Mucosa of descending colon (tissue), 3 donors: ENCODE data around the gene KRT6B. TPM values are rescaled to one million over a fixed set of nuclear protein-coding genes. Genes with fewer than 3 reads are reported as not detected.

Experiments used
- ATAC-seq: fragments of 200-7000 bp; cut with Tn5 transposase; one replicate; pipeline ENCODE4 v1.9.1; 2020; ENCODE audit warnings: mild to moderate bottlenecking, moderate library complexity
- DNase-seq, 3 donors: peaks; one replicate each; pipeline ENCODE4 v3.0.0-alpha.2; 2020
- H3K36me3 ChIP-seq: fragments of 200-600 bp; one replicate; pipeline ENCODE4 v1.8.0; 2021; ENCODE audit warnings: low read depth, mild to moderate bottlenecking
- H3K4me1 ChIP-seq: fragments of 200-600 bp; one replicate; pipeline ENCODE4 v1.8.0; 2021; ENCODE audit warnings: low read depth, mild to moderate bottlenecking
- H3K4me3 ChIP-seq: fragments of 200-600 bp; one replicate; pipeline ENCODE4 v1.8.0; 2021; ENCODE audit warnings: mild to moderate bottlenecking
- H3K9me3 ChIP-seq: fragments of 200-600 bp; one replicate; pipeline ENCODE4 v1.8.0; 2021; ENCODE audit warnings: mild to moderate bottlenecking
- CTCF ChIP-seq: fragments of 200-600 bp; IDR thresholded peaks from one replicate; pipeline ENCODE4 v1.8.0; 2022; ENCODE audit warnings: antibody characterized with exemption, mild to moderate bottlenecking
- intact Hi-C, 2 donors: fragments of 100-400 bp; cut with DNase I in 1 of 2; cut with micrococcal nuclease in 1 of 2; formaldehyde crosslinking; loops; one replicate each; pipeline versions ENCODE4 v1.11.0 to v1.11.1; 2022; cut with DNase I, micrococcal nuclease
- total RNA-seq, 3 donors: library from RNA; stranded (reverse); fragmentation: NEBNext Ultra II Directional in 2 of 3; extraction: Animal tissue kit (Norgen Biotek cat#: 25700) in 2 of 3; gene quantifications; one replicate each; pipeline versions ENCODE4 v1.2.1 to v1.2.4, GENCODE V29; 2021 to 2023
- donor health status: DM: no; HTN: no; CAD: no; lungs with moderate emphysema.
- donor health status: DM: no; HTN: no; CAD: no.
- donor health status: DM: no; HTN: yes; CAD: no.

KRT6B gene
- total RNA-seq, 3 donors from 2014 or later = not detected

- Histone ChIP-seq H3K4me3 (no peak overlapping the region), H3K4me1 (no peaks in the 10 kb centered on the region), H3K9me3 (no peaks in the 10 kb centered on the region), H3K36me3 (no peaks in the 10 kb centered on the region)
- TF ChIP-seq CTCF = no peak
- ATAC-seq = no peak
- intact Hi-C loops = no loop called here
- DNase-seq = no peak
Measured at GRCh38 chr12:52423661-52424500, 28.1 kb downstream of the KRT6B start.

DNA sequence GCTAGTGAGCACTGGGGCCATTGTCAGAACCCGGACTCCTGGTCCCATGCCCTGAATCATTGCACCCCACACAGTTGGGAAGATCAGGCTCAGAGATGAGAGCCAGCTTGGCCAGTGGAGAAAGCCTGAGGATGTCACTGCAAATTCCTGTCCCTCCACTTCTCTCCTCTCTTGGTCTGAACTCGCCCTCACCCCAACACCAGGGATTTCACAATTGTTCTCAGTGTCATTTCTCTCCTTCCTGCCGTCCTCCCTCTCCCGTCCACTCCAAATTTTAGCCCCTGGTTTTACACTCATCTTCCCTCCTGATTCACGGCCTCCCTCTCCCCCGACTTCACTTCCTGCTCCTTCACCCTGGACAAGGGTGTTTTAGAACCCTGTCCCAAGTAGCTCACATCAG is 28.9 kb downstream of the KRT6B start:
- TF ChIP-seq CTCF = no peak
- Histone ChIP-seq H3K36me3 (no peaks in the 10 kb centered on the region), H3K4me3 (no peak overlapping the region), H3K4me1 (no peaks in the 10 kb centered on the region), H3K9me3 (no peaks in the 10 kb centered on the region)
- ATAC-seq (no peak), DNase-seq (no peak)
- intact Hi-C loops = no loop called here

- no peak overlapping the region for H3K4me3 ChIP-seq
- no peaks in the 10 kb centered on the region for H3K9me3 ChIP-seq
- no peak for DNase-seq
- intact Hi-C loops = no loop called here
- no peaks in the 10 kb centered on the region for H3K36me3 ChIP-seq
- TF ChIP-seq CTCF = no peak
- no peaks in the 10 kb centered on the region for H3K4me1 ChIP-seq
- no peak for ATAC-seq
Measured at GRCh38 chr12:52419656-52420055, 32.3 kb downstream of the KRT6B start.

DNA sequence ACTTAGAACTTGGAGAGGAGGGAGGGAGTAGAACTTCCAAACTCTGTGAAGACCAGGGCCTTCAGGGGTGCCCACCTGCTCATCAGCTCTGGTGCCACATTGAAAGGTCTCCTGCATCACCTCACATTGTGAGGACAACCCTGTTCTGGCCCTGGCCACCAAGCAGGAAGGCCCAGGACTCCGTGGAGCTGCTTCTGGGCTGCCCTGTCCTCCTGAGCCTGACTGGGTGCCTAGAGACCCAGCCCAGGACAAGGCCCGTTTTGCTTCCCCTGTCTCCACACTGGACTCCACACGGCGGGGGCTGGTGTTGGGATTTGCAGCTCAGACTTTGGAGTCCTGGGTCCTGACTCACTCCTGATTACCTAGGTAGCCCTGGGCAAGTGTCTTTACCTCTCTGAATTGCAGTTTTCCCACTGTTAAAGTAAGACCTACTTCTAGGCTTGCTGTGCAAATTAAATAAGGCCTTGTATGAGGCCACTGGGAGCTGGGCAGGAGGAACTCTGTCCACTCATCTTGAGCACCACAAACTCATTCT is 33.3 kb downstream of the KRT6B start:
- H3K9me3 ChIP-seq = no peaks in the 10 kb centered on the region
- intact Hi-C loops = no loop called here
- no peak overlapping the region for H3K4me3 ChIP-seq
- DNase-seq (no peak), ATAC-seq (no peak)
- no peaks in the 10 kb centered on the region for H3K36me3 ChIP-seq
- H3K4me1 ChIP-seq = no peaks in the 10 kb centered on the region
- no peak for TF ChIP-seq CTCF

- intact Hi-C loops = no loop called here
- Histone ChIP-seq H3K9me3 (no peaks in the 10 kb centered on the region), H3K4me1 (no peaks in the 10 kb centered on the region), H3K36me3 (no peaks in the 10 kb centered on the region), H3K4me3 (no peak overlapping the region)
- DNase-seq (no peak), ATAC-seq (no peak)
- no peak for TF ChIP-seq CTCF
Measured at GRCh38 chr12:52417740-52418139, 34.2 kb downstream of the KRT6B start.
